HG02840 (cell line): ENCODE results near the gene NDUFB4.
"Not testable (repeated sequence)": the region's sequence is repeated elsewhere in the genome, so short reads cannot be mapped to it uniquely, and the experiment has no call there.

Experiments
- ATAC-seq: cut with Tn5 transposase; IDR thresholded peaks from one replicate; pipeline ENCODE4 v1.9.1; 2021; ENCODE audit warnings: mild to moderate bottlenecking, moderate library complexity, moderate number of reproducible peaks; ENCODE audit not compliant: unreplicated experiment, low FRiP score

Gene NDUFB4

GRCh38 chr3:120569222-120570057 is 26.7 kb upstream of the NDUFB4 start:
- ATAC-seq = no peak

DNA sequence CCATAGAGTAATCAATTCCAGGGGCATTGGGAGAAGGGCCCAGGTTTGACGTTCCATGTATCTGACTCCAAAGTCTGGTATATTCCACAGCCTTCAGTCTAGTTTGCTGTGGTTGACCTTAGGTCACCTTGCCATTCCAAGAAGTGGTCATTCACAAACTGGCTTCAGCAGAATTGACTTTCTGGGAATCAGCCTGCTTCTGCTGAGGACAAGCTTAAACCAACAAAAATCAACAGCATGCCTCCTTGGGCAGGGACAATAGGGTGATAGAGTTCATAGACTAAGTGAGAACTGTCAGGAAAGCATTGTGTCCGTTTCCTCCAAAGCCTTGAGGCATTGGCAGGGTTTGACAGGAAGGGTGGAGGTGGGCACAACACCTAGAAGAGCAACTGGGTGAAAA is 24.1 kb upstream of the NDUFB4 start:
- ATAC-seq = no peak

GRCh38 chr3:120587332-120587975 is 8.7 kb upstream of the NDUFB4 start:
- ATAC-seq = no peak

DNA sequence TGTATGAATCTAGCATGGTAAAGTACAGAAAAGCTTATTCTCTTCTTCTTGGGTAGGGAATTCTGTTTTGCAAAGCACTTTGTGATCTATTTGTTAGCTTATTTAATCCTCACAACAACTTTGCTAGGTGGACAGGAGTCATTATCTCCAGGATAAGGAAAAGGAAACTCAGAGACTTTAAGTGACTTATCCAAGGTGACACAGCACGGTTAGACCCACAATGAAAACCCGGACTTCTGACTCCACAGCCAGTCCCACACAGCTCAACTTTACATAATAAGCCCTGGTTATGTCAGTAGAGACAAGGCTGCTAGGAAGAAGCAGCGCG is 384 bp upstream of the NDUFB4 start:
- ATAC-seq = no peak

DNA sequence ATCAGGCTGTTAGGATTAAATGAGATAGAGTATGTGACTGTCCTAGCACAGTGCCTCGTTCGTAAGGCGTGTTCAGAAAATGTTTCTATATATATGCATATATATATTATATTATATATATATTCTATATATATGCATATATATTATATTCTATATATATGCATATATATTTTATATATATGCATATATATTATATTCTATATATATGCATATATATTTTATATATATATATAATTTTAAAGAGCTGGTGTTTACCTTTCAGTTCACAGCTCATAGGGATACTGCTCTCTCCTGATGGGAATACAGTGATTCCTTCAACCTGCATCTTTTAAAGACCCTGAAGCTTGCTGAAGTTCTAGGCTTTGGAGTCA is 702 bp downstream of the NDUFB4 start:
- no peak for ATAC-seq

GRCh38 chr3:120597445-120598049 is 1.4 kb downstream of the NDUFB4 start:
- peak; percentile 30 for ATAC-seq

DNA sequence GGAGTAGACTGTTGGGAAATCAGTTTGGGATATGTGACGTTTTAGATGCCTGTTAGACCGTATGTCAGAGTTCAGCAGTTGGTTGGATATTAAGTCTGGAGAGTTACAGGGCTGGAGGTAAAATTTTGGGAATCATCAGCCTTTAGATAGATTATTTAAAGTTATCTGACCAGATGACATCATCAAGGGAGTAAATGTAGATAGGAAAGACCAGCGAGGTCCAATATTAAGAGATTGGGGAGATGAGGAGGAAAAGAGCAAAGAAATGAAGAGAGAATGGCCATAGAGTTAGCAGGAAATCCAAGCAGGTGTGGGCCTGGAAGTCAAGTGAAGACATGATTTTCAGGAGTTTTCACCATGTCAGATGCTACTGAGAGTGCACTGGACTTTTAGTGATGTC is 3.1 kb downstream of the NDUFB4 start:
- ATAC-seq = no peak

DNA sequence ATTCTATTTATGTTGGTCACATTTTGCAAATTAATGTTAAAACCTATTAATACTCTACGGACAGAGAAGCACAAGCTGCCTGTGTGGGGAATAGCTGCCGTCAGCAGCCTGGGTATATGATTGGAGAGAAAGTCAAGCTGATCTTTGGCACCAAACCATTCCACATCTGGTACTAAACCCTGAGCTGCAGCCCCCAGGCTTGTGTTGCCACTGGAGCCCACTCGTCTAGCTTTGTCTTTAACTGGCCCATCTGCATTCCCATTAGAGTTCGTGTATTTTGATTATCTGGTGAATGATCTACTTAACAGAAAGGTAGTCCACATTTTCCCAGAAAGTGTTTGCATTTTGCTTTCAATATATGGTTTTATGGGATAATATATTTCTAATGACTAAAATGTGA is 5.4 kb downstream of the NDUFB4 start:
- no peak for ATAC-seq

DNA sequence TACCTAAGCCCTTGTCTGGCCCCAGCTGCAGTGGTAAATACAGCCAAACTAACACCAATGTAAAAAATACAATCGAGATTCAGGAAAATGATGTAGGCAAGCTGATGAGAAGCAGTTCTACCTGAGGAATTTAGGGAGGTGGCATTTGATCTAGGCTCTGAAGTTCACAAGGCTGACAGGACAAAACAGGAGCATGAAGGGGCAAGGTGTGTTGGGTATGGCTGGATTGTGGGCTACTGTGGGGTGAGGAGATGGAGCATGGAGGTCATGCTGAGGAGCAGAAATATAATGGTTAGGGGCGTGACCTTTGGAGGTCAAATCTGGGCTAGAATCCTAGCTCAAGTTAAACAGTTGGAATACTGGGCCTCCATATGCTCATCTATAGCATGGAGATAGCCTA is 6.5 kb downstream of the NDUFB4 start:
- no peak for ATAC-seq

DNA sequence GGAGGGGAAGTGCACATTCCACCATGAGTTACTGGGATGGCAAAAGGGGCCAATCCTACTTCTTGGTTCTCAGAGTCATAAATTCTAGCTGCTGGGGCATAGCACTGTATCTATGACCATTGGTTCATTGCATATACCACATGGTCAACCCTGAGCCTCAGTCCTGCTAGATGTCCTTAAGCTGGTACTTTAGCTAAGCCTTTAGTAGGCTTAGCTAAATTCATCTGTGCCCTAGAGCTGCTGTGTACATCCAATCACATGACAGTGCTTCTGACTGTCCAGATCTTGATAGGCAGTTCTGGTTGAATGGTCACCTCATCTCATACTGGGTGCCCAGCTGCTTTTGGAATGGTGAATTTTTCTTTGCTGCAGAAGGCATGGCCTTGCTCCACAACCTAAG is 8.2 kb downstream of the NDUFB4 start:
- ATAC-seq = no peak

GRCh38 chr3:120604784-120605183 is 8.6 kb downstream of the NDUFB4 start:
- no peak for ATAC-seq

DNA sequence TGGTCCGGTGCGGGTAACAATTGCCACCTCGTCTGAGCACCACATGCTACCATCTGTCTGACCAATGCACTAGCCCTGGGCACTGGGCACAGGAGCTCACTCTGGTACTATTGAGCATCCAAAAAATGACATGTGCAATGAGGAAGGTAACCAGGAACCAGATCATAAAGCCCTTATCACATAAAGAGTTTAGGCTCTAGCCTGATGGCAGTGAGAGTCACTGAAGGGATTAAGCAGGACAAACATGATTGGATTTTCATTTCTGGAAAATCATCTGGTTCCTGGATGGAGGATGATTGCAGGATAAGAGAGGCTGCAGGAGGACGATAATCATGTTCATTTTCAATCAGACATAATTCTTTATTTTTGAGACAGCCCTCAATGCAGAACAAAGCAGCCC is 12.4 kb downstream of the NDUFB4 start:
- no peak for ATAC-seq

DNA sequence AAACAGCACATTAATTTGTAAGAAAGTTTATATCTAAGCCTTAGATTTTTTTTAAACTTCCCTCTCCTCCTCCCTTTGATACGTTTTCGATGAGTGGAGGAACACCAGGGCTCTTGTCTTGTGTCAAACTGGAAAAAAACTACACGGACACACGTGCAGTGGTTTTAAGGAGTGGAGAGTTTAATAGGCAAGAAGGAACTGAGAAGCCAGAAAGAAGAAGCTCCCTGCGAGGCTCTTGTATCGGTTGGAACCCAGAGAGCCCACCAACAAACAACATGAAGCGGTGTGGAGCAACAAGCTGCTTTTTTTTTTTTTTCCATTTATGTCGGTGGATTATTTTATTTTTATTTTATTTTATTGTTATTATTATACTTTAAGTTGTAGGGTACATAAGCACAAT is 18.6 kb downstream of the NDUFB4 start:
- ATAC-seq = no peak

DNA sequence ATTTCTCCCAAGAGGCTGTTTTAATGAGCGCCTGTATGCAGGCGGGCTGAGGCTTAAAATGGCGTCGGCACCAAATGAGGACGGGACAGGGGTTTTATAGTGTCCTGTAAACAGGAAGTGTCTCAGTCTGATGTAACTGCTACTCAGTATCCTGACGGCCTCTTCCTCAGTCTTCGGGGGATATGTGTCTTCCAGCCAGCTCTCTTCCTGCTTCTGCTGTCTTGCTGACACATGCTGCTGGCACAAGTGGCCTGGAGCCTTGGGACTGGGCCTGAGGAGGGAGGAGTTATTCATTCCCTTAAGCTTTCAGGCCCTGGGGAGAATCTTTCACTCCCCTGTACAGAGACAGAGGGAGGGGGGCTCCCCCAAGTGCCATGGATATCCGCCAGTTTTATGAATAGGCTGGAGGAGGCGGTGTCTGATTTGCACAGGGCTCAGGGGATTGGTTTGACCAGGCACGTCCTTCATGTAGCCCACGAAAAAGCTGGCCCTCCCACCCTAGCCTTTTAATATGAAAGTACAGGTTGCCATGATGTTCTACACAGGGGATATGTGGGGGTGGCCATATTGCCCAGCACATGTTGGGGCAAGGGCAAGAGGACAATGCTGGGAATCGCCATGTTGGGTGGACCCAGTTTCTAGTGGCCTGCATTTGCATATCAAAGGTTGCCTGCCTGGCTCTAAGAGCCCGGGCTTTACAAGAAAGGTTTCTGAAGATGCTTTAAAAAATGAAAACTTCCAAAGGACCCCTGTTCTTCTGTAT is 19.9 kb downstream of the NDUFB4 start:
- ATAC-seq = no peak

DNA sequence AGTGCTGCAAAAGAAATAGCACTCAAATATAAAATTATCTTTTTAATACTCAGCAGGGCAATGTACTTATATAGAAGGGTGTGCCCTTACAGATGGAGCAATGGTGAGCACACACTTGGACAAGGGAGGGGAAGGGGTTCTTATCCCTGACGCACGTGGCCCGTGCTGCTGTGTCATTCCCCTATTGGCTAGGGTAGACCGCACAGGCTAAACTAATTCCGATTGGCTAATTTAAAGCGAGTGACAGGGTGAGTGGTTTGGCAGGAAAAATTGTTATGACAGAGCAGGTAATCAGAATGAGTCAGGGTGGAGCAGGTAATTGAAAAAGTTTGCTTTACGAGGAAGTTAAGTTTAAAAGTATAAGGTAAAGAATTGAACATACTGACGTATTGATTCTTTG is 20.6 kb downstream of the NDUFB4 start:
- not testable (repeated sequence) for ATAC-seq

- no peak for ATAC-seq
Observed at GRCh38 chr3:120622457-120622856, 26.3 kb downstream of the NDUFB4 start.

- no peak for ATAC-seq
Observed at GRCh38 chr3:120622870-120623726, 27.0 kb downstream of the NDUFB4 start.

- no peak for ATAC-seq
Observed at GRCh38 chr3:120623727-120624093, 27.6 kb downstream of the NDUFB4 start.

DNA sequence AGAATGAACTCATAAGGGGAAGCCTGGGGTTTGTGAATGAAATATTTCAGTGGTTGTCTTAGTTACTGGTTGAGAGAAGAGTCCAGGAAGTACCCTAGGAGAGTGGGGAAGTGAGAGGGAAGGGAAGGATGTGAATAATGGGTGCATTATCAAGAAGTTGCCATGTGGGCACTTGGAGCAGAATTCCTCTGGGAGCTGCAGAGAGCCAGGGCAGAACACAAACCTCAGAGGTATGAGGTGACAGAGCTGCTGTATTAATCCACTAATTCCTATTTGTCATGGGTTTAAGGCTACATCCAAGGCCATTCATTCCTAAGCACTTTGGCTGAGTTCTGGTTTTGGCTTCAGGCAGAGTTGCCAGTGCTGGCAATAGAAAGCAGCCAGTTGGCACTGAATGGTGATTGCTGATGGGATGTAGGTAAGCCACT is 29.0 kb downstream of the NDUFB4 start:
- no peak for ATAC-seq

DNA sequence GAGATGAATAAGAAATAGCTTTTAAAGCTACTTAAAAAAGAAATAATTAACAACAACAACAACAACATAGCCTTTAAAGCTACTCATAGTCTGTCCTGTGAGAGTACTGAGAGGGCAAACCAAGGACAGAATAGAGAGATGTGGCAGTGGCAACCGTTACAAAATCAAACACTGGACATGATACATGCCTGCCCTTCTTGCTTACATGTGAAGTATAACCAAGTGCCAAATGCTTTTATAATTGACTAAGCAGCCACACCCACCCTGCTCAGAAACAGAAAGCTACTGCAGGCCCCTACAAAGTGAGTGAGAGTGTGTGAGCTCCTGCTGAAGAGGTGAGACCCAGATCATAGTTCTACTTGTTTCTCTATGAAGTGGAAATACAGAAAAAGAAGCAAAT is 38.4 kb downstream of the NDUFB4 start:
- ATAC-seq = no peak
